H1 (cell line): ENCODE data around the gene FHIT. TPM values are rescaled to one million over a fixed set of nuclear protein-coding genes. Genes with fewer than 3 reads are reported as not detected.

Source experiments
- CTCF ChIA-PET: fragments of 300-600 bp; sonication (Branson Sonifier 250); formaldehyde crosslinking; loops from one replicate; lab custom pipeline; 2021; ENCODE audit not compliant: partially characterized antibody; lab: Charles Lee
- POLR2A ChIA-PET: fragments of 300-600 bp; sonication (Branson Sonifier 250); formaldehyde crosslinking; loops from one replicate; lab custom pipeline; 2021; ENCODE audit warnings: inconsistent platforms; ENCODE audit not compliant: partially characterized antibody; lab: Charles Lee
- DNase-seq, 2 experiments: peaks; one replicate each; pipeline versions ENCODE4 v3.0.0 to v3.0.0-alpha.2; 2010 to 2022; ENCODE audit warnings: low spot score in 2 of 2, low read depth in 1 of 2, mixed read lengths in 1 of 2
- FAIRE-seq: peaks from 2 replicates; lab custom pipeline; 2011; peaks lifted over from hg19 to GRCh38; lab: Jason Lieb, UNC
- H2AFZ ChIP-seq: 2 replicates; pipeline ENCODE4 v1.8.1; 2012; ENCODE audit warnings: low read length, inconsistent platforms
- H2AK5ac ChIP-seq: 2 replicates; pipeline ENCODE4 v1.6.1; 2013; ENCODE audit warnings: low read depth, low read length
- H2BK120ac ChIP-seq: replicated peaks from 2 replicates; pipeline ENCODE3; 2013; ENCODE audit warnings: low read depth, low read length, inconsistent platforms
- H2BK12ac ChIP-seq: 2 replicates; pipeline ENCODE4 v1.6.1; 2013; ENCODE audit warnings: low read depth, low read length
- H2BK15ac ChIP-seq: 2 replicates; pipeline ENCODE4 v1.6.1; 2013; ENCODE audit warnings: low read length
- H2BK20ac ChIP-seq: 2 replicates; pipeline ENCODE4 v1.6.1; 2013; ENCODE audit warnings: low read length
- H2BK5ac ChIP-seq: 2 replicates; pipeline ENCODE4 v1.6.1; 2013; ENCODE audit warnings: low read depth, low read length
- H3K14ac ChIP-seq: 2 replicates; pipeline ENCODE4 v1.6.1; 2013; ENCODE audit warnings: inconsistent platforms; ENCODE audit not compliant: insufficient read length
- H3K18ac ChIP-seq: 2 replicates; pipeline ENCODE4 v1.6.1; 2013; ENCODE audit warnings: low read length; ENCODE audit errors: extremely low read depth
- H3K23ac ChIP-seq: 2 replicates; pipeline ENCODE4 v1.6.1; 2013; ENCODE audit warnings: inconsistent platforms; ENCODE audit not compliant: insufficient read length
- H3K23me2 ChIP-seq: 2 replicates; pipeline ENCODE4 v1.6.1; 2013; ENCODE audit warnings: low read depth, low read length
- H3K27ac ChIP-seq: 2 replicates; pipeline ENCODE4 v1.6.1; 2011; ENCODE audit warnings: low read depth, low read length, inconsistent platforms
- H3K27me3 ChIP-seq, 4 experiments: replicated peaks in 1 of 4; 1 replicate in 1 of 4; 2 replicates in 3 of 4; pipeline versions ENCODE4 v1.6.1 to v1.8.1; 2011 to 2013; ENCODE audit warnings: low read length in 3 of 4, mild to moderate bottlenecking in 3 of 4, inconsistent platforms in 2 of 4, mixed read lengths in 2 of 4, moderate library complexity in 1 of 4; ENCODE audit not compliant: control insufficient read depth in 3 of 4, insufficient read depth in 3 of 4; ENCODE audit errors: extremely low read depth in 1 of 4
- H3K36me3 ChIP-seq, 4 experiments: 2 replicates each; pipeline versions ENCODE4 v1.6.1 to v1.8.1; 2011 to 2013; ENCODE audit warnings: mild to moderate bottlenecking in 4 of 4, low read length in 3 of 4, moderate library complexity in 2 of 4, control low read depth in 1 of 4, inconsistent platforms in 1 of 4; ENCODE audit not compliant: insufficient read depth in 4 of 4, control insufficient read depth in 2 of 4
- H3K4ac ChIP-seq: replicated peaks from 2 replicates; pipeline ENCODE3; 2013; ENCODE audit warnings: low read length, low read depth, mixed read lengths, inconsistent platforms; ENCODE audit not compliant: insufficient read length
- H3K4me1 ChIP-seq, 4 experiments: replicated peaks in 1 of 4; 1 replicate in 1 of 4; 2 replicates in 3 of 4; pipeline versions ENCODE4 v1.6.1 to v1.8.1; 2011 to 2013; ENCODE audit warnings: low read length in 3 of 4, inconsistent platforms in 2 of 4, mixed read lengths in 1 of 4; ENCODE audit not compliant: insufficient read depth in 4 of 4, control insufficient read depth in 3 of 4
- H3K4me2 ChIP-seq, 2 experiments: 2 replicates each; pipeline versions ENCODE4 v1.6.1 to v1.8.1; 2011 to 2013; ENCODE audit warnings: low read depth in 2 of 2, low read length in 2 of 2, control low read depth in 1 of 2, inconsistent platforms in 1 of 2, mild to moderate bottlenecking in 1 of 2; ENCODE audit not compliant: insufficient read depth in 1 of 2
- H3K4me3 ChIP-seq, 4 experiments: fragments of 200-600, 300-600 bp in 1 of 4; sonication (generic), shearing (Covaris generic), sonication (Bioruptor Twin) in 1 of 4; 2 replicates each; pipeline versions ENCODE4 v1.5.1 to v1.8.1; 2011 to 2016; ENCODE audit warnings: low read length in 4 of 4, low read depth in 3 of 4, control low read depth in 2 of 4, inconsistent platforms in 2 of 4, mild to moderate bottlenecking in 2 of 4, mixed read lengths in 1 of 4, moderate library complexity in 1 of 4; ENCODE audit not compliant: insufficient read depth in 2 of 4; ENCODE audit errors: extremely low read depth in 1 of 4
- H3K56ac ChIP-seq: replicated peaks from 2 replicates; pipeline ENCODE3; 2013; ENCODE audit warnings: low read depth, mild to moderate bottlenecking, mixed read lengths, low read length, inconsistent platforms; ENCODE audit not compliant: insufficient read length
- H3K79me1 ChIP-seq: 2 replicates; pipeline ENCODE4 v1.6.1; 2013; ENCODE audit warnings: low read depth, low read length, control low read depth
- H3K79me2 ChIP-seq, 2 experiments: 2 replicates each; pipeline versions ENCODE4 v1.6.1 to v1.8.1; 2012 to 2013; ENCODE audit warnings: low read length in 2 of 2, mild to moderate bottlenecking in 2 of 2, inconsistent platforms in 1 of 2; ENCODE audit not compliant: insufficient read depth in 2 of 2, control insufficient read depth in 1 of 2
- H3K9ac ChIP-seq, 4 experiments: replicated peaks in 1 of 4; 1 replicate in 1 of 4; 2 replicates in 3 of 4; pipeline versions ENCODE4 v1.6.1 to v1.8.1; 2011 to 2013; ENCODE audit warnings: low read depth in 3 of 4, low read length in 3 of 4, control low read depth in 2 of 4, mild to moderate bottlenecking in 2 of 4, moderate library complexity in 2 of 4, inconsistent platforms in 1 of 4; ENCODE audit errors: extremely low read depth in 1 of 4
- H3K9me3 ChIP-seq, 2 experiments: 2 replicates each; pipeline versions ENCODE4 v1.6.1 to v1.8.1; 2012 to 2013; ENCODE audit warnings: mild to moderate bottlenecking in 2 of 2, moderate library complexity in 2 of 2, control low read depth in 1 of 2, inconsistent platforms in 1 of 2, low read depth in 1 of 2, low read length in 1 of 2, mixed read lengths in 1 of 2; ENCODE audit not compliant: insufficient read depth in 2 of 2
- H4K20me1 ChIP-seq, 2 experiments: replicated peaks in 1 of 2; 2 replicates each; pipeline versions ENCODE3 to v1.8.1; 2011 to 2013; ENCODE audit warnings: inconsistent platforms in 2 of 2, low read length in 2 of 2, mild to moderate bottlenecking in 1 of 2; ENCODE audit not compliant: insufficient read depth in 2 of 2, control insufficient read depth in 1 of 2
- H4K5ac ChIP-seq: 2 replicates; pipeline ENCODE4 v1.6.1; 2013; ENCODE audit warnings: low read length, low read depth, mixed read lengths, inconsistent platforms; ENCODE audit not compliant: insufficient read length
- H4K8ac ChIP-seq: 2 replicates; pipeline ENCODE4 v1.8.0; 2013; ENCODE audit warnings: mild to moderate bottlenecking, moderate library complexity, low read length, inconsistent platforms; ENCODE audit not compliant: insufficient read depth; ENCODE audit errors: extremely low read depth
- H4K91ac ChIP-seq: replicated peaks from 2 replicates; pipeline ENCODE3; 2013; ENCODE audit warnings: low read length, mixed read lengths, inconsistent platforms; ENCODE audit not compliant: insufficient read length
- FOSL1 ChIP-seq: IDR thresholded peaks from 2 replicates; pipeline ENCODE4 v1.6.1; 2011; ENCODE audit warnings: mild to moderate bottlenecking, low read depth, low read length, moderate library complexity; ENCODE audit not compliant: insufficient read depth
- WGBS, 2 experiments: shearing (Covaris generic) in 1 of 2; methylation state at CpG; one replicate each; pipeline versions ENCODE4 v1.1.6 to v1.1.7; 2013 to 2015; ENCODE audit warnings: low lambda C conversion rate in 2 of 2, mixed read lengths in 2 of 2, inconsistent platforms in 1 of 2, low coverage in 1 of 2, missing lambda C conversion rate in 1 of 2; ENCODE audit not compliant: insufficient replicate concordance in 2 of 2, insufficient coverage in 1 of 2, insufficient read length in 1 of 2; ENCODE audit errors: extremely low coverage in 1 of 2, missing lambda C conversion rate in 1 of 2; 5-methylcytosine and 5-hydroxymethylcytosine counted together
- polyA plus RNA-seq, 7 experiments: library from polyadenylated mRNA; depleted of rRNA in 3 of 7; stranded (reverse) in 5 of 7; unstranded in 2 of 7; fragments of >200 nt in 5 of 7; fragments of 200-250 nt in 2 of 7; gene quantifications; 1 replicate in 5 of 7; 2 replicates in 1 of 7; 4 replicates in 1 of 7; pipeline versions ENCODE4 v1.2.1 to v1.2.3, GENCODE V29; 2011 to 2013; ENCODE audit warnings: missing spikeins in 2 of 7, mixed read lengths in 2 of 7
- total RNA-seq: library from RNA; stranded (reverse); fragmentation: NEBNext Ultra II Directional; extraction: Animal tissue kit (Norgen Biotek cat#: 25700); gene quantifications from 2 replicates; pipeline ENCODE4 v1.2.1, GENCODE V29; 2021

Gene FHIT
- total and polyA plus RNA-seq, 2 of the 8 experiments (the other 6 are each of a cell fraction or from before 2014, with no cell fraction given) = 1.2 to 3.2 TPM

DNA sequence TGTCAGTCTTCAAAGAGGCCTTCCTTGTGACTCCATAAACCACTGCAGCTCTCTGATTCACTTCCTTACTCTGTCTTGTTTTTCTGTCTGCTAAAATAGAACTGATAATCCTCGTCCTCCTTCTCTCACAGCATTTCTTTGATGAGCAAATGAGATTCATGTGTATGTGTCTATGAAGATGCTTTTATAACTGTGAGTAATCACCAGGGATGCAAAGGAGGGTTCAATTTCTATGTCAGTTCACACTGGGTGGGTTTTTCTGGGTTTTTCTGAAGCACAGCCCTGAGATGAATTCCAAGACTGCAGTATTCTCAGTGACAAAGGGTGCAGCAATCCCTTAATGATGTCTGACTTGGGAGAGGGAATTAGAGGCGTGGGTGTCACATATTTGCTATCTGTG lies 1454.8 kb downstream of the FHIT start:
- H3K4me1 ChIP-seq = no peaks in the 10 kb centered on the region
- no peak overlapping the region for H2AK5ac ChIP-seq
- no peak overlapping the region for H2BK15ac ChIP-seq
- FAIRE-seq = no peak
- no peak overlapping the region for H3K23ac ChIP-seq
- no peak overlapping the region for H2BK12ac ChIP-seq
- no peak for TF ChIP-seq FOSL1
- no peak overlapping the region for H2BK5ac ChIP-seq
- no peak overlapping the region for H2BK120ac ChIP-seq
- no peaks in the 10 kb centered on the region for H3K9me3 ChIP-seq
- no peak overlapping the region for H3K56ac ChIP-seq
- ChIA-PET POLR2A (no interaction called here), CTCF (no interaction called here)
- H3K9ac ChIP-seq = no peak overlapping the region
- no peak overlapping the region for H3K4ac ChIP-seq
- no peak overlapping the region for H3K4me2 ChIP-seq
- H3K79me2 ChIP-seq = no peaks in the 10 kb centered on the region
- no peaks in the 10 kb centered on the region for H4K20me1 ChIP-seq
- 71% methylated on average over 2 of the region's 2 CpGs; no CpG with 5 or more reads in 1 of the 2 experiments for WGBS, 2 experiments
- no peaks in the 10 kb centered on the region for H3K23me2 ChIP-seq
- no peak for DNase-seq
- H3K4me3 ChIP-seq = no peak overlapping the region
- H2BK20ac ChIP-seq = no peak overlapping the region
- no peak overlapping the region for H2AFZ ChIP-seq
- no peak overlapping the region for H3K18ac ChIP-seq
- no peaks in the 10 kb centered on the region for H3K79me1 ChIP-seq
- no peak overlapping the region for H4K5ac ChIP-seq
- no peaks in the 10 kb centered on the region for H3K36me3 ChIP-seq
- H4K91ac ChIP-seq = no peak overlapping the region
- H3K14ac ChIP-seq = no peak overlapping the region
- H4K8ac ChIP-seq = no peak overlapping the region
- H3K27me3 ChIP-seq = no peaks in the 10 kb centered on the region; a peak in 1 of 7 replicates
- H3K27ac ChIP-seq = no peak overlapping the region
